ENCODE results near the gene ECE1.
A peak's percentile ranks its signal among the peaks of the same experiment; 100 is the strongest.

The ECE1 gene

GRCh38 chr1:21326861-21327344 is 36.6 kb upstream of the ECE1 start:
- H3K9ac ChIP-seq (ENCODE audit: low read depth, low read length, poor library complexity, severe bottlenecking), result no peak overlapping the region
- peaks cover 9% of the 10 kb centered on the region; the same call in 1 of the 2 replicates for H3K79me2 ChIP-seq (ENCODE audit: insufficient read depth, low read length)
- no peaks in the 10 kb centered on the region for H3K9me3 ChIP-seq (ENCODE audit: insufficient read depth, low read depth, low read length)
- no peak overlapping the region for H3K4me3 ChIP-seq (ENCODE audit: low read length, poor library complexity, severe bottlenecking)
- no peak overlapping the region for H3K4me2 ChIP-seq (ENCODE audit: low read depth, low read length, poor library complexity, severe bottlenecking)
- no peaks in the 10 kb centered on the region for H4K20me1 ChIP-seq (ENCODE audit: insufficient read depth, low read length, poor library complexity, severe bottlenecking)
- H2AFZ ChIP-seq (ENCODE audit: low read length), result no peak overlapping the region
- H3K27me3 ChIP-seq (ENCODE audit: insufficient read depth, low read length, poor library complexity, severe bottlenecking), result no peaks in the 10 kb centered on the region
- H3K4me1 ChIP-seq (ENCODE audit: insufficient read depth, low read length, poor library complexity, severe bottlenecking), result peaks cover 61% of the 10 kb centered on the region
- no peaks in the 10 kb centered on the region for H3K36me3 ChIP-seq (ENCODE audit: insufficient read depth, low read length)
- no peak for TF ChIP-seq CTCF (conservative IDR thresholded peaks at IDR 0.05; ENCODE audit: low read length)
- H3K9me2 ChIP-seq (replicated peaks; ENCODE audit: low read depth, low read length), result no peaks in the 10 kb centered on the region
- H3F3A ChIP-seq (ENCODE audit: low read depth), result no peaks in the 10 kb centered on the region; the same call in 1 of the 2 replicates

DNA sequence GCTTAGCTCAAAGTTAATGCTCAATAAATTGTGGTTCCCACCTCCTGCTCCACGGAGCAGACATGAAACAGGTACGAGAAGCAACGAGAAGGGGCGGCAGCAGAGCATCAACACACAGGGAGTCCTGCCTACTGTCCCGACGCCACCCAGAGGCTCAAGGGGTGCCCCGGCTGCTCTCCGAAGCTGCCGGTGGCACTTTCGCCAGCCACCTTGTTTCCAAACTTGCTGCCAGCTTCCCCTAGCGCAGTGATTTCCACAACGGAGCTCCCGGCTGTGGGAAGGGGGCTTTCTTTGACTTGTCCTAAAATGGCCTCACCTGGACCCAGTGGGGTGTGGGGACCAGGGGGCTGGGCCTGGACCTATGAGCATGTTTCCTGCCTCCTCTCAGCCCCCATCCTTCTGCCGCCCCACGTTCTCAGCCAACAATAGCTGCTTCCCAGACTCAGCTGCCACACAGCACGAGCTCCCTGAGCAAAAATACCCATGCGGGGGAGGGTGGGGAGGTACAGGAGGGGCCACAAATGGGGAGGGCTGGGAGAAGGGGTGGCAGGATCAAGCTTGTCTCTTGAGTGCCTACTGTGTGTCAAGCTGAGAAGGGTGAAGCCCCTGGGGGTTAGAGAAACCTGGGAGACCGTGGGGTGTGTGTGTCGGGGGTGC is 35.6 kb upstream of the ECE1 start:
- H3F3A ChIP-seq (ENCODE audit: low read depth), result no peaks in the 10 kb centered on the region; the same call in 1 of the 2 replicates

DNA sequence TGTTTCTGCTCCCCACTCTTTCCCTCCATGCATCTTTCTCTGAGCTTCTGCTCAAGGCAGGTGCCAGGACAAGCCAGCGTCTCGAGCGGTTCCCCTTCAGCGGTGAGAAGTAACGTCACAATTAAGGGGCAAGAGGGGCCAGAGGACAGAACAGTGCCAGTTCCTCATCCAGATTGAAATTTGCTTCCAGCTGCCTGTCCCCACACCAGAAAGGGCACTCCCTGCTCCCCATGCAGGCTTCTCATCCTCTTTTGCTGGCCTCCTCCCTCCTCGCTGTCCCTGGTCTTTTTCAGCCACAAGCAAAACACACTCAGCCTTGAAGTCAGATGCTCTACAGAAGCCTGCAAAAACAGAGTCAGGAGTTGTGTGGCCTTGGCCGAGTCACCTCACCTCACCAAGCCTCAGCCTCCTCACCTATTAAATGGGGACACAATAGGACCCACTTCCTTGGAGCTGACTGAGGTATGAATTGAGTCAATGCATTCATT is 35.0 kb upstream of the ECE1 start:
- Histone ChIP-seq H3K9ac (ENCODE audit: low read depth, low read length, poor library complexity, severe bottlenecking) (peak overlapping the region; percentile 68), H2AFZ (ENCODE audit: low read length) (no peak overlapping the region), H3F3A (ENCODE audit: low read depth) (no peaks in the 10 kb centered on the region; the same call in 1 of the 2 replicates), H4K20me1 (ENCODE audit: insufficient read depth, low read length, poor library complexity, severe bottlenecking) (no peaks in the 10 kb centered on the region), H3K79me2 (ENCODE audit: insufficient read depth, low read length) (peaks cover 9% of the 10 kb centered on the region; the same call in 1 of the 2 replicates), H3K27me3 (ENCODE audit: insufficient read depth, low read length, poor library complexity, severe bottlenecking) (no peaks in the 10 kb centered on the region), H3K4me2 (ENCODE audit: low read depth, low read length, poor library complexity, severe bottlenecking) (peak overlapping the region; percentile 76), H3K9me2 (replicated peaks; ENCODE audit: low read depth, low read length) (no peaks in the 10 kb centered on the region), H3K4me3 (ENCODE audit: low read length, poor library complexity, severe bottlenecking) (peak overlapping the region; percentile 61), H3K4me1 (ENCODE audit: insufficient read depth, low read length, poor library complexity, severe bottlenecking) (peaks cover 52% of the 10 kb centered on the region), H3K9me3 (ENCODE audit: insufficient read depth, low read depth, low read length) (no peaks in the 10 kb centered on the region), H3K36me3 (ENCODE audit: insufficient read depth, low read length) (no peaks in the 10 kb centered on the region)
- TF ChIP-seq CTCF (conservative IDR thresholded peaks at IDR 0.05; ENCODE audit: low read length) (no peak), EZH2phosphoT487 (IDR thresholded peaks at IDR 0.05; ENCODE audit: borderline replicate concordance) (no peak)

More for the DNA sequence above, 35.6 kb upstream of the ECE1 start:
- Histone ChIP-seq H3K4me1 (ENCODE audit: insufficient read depth, low read length, poor library complexity, severe bottlenecking) (peaks cover 57% of the 10 kb centered on the region), H2AFZ (ENCODE audit: low read length) (no peak overlapping the region), H3K4me2 (ENCODE audit: low read depth, low read length, poor library complexity, severe bottlenecking) (no peak overlapping the region), H3K9ac (ENCODE audit: low read depth, low read length, poor library complexity, severe bottlenecking) (peak overlapping the region; percentile 68), H3K27me3 (ENCODE audit: insufficient read depth, low read length, poor library complexity, severe bottlenecking) (no peaks in the 10 kb centered on the region), H3K9me2 (replicated peaks; ENCODE audit: low read depth, low read length) (no peaks in the 10 kb centered on the region), H4K20me1 (ENCODE audit: insufficient read depth, low read length, poor library complexity, severe bottlenecking) (no peaks in the 10 kb centered on the region), H3K79me2 (ENCODE audit: insufficient read depth, low read length) (peaks cover 9% of the 10 kb centered on the region; the same call in 1 of the 2 replicates), H3K9me3 (ENCODE audit: insufficient read depth, low read depth, low read length) (no peaks in the 10 kb centered on the region), H3K4me3 (ENCODE audit: low read length, poor library complexity, severe bottlenecking) (no peak overlapping the region), H3K36me3 (ENCODE audit: insufficient read depth, low read length) (no peaks in the 10 kb centered on the region)
- TF ChIP-seq CTCF (conservative IDR thresholded peaks at IDR 0.05; ENCODE audit: low read length), result no peak
- no peak for TF ChIP-seq EZH2phosphoT487 (IDR thresholded peaks at IDR 0.05; ENCODE audit: borderline replicate concordance)
